GM18526 (cell line): ENCODE results near the gene PRKG1.

Experiments
- POLR2A ChIP-seq: IDR thresholded peaks from 3 replicates; pipeline ENCODE4 v1.6.1; 2011; ENCODE audit not compliant: insufficient read length; ENCODE audit errors: extremely low read depth

PRKG1 gene

GRCh38 chr10:51950371-51950995 is 876.2 kb downstream of the PRKG1 start:
- TF ChIP-seq POLR2A, result no peak

- no peak for TF ChIP-seq POLR2A
Measured at GRCh38 chr10:51950996-51951555, 876.8 kb downstream of the PRKG1 start.

GRCh38 chr10:51951601-51952000 is 877.3 kb downstream of the PRKG1 start:
- TF ChIP-seq POLR2A, result no peak

- no peak for TF ChIP-seq POLR2A
Measured at GRCh38 chr10:51952056-51952455, 877.8 kb downstream of the PRKG1 start.

- TF ChIP-seq POLR2A, result no peak
Measured at GRCh38 chr10:51955696-51956095, 881.4 kb downstream of the PRKG1 start.

- TF ChIP-seq POLR2A, result no peak
Measured at GRCh38 chr10:51956822-51957221, 882.5 kb downstream of the PRKG1 start.

GRCh38 chr10:51960494-51960895 is 886.2 kb downstream of the PRKG1 start:
- TF ChIP-seq POLR2A, result no peak

- TF ChIP-seq POLR2A, result no peak
Measured at GRCh38 chr10:51961401-51961800, 887.1 kb downstream of the PRKG1 start.

GRCh38 chr10:51964630-51965029 is 890.3 kb downstream of the PRKG1 start:
- TF ChIP-seq POLR2A, result no peak

- no peak for TF ChIP-seq POLR2A
Measured at GRCh38 chr10:51965451-51965850, 891.2 kb downstream of the PRKG1 start.

GRCh38 chr10:51972733-51973346 is 898.6 kb downstream of the PRKG1 start:
- TF ChIP-seq POLR2A, result no peak

- no peak for TF ChIP-seq POLR2A
Measured at GRCh38 chr10:51980752-51981151, 906.5 kb downstream of the PRKG1 start.

GRCh38 chr10:51981731-51982130 is 907.4 kb downstream of the PRKG1 start:
- TF ChIP-seq POLR2A, result no peak

- no peak for TF ChIP-seq POLR2A
Measured at GRCh38 chr10:51983481-51983880, 909.2 kb downstream of the PRKG1 start.

GRCh38 chr10:51985336-51985735 is 911.0 kb downstream of the PRKG1 start:
- no peak for TF ChIP-seq POLR2A

- no peak for TF ChIP-seq POLR2A
Measured at GRCh38 chr10:51986516-51986915, 912.2 kb downstream of the PRKG1 start.

- TF ChIP-seq POLR2A, result no peak
Measured at GRCh38 chr10:51993475-51993874, 919.2 kb downstream of the PRKG1 start.
